ENCODE data around the gene PRDM16.

PRDM16 gene

GRCh38 chr1:3327936-3328590 lies 259.1 kb downstream of the PRDM16 start:
- DNase-seq (ENCODE audit: extremely low read depth in 1 of 2, low read depth in 1 of 2) = no peak

GRCh38 chr1:3329640-3330281 lies 260.8 kb downstream of the PRDM16 start:
- DNase-seq (ENCODE audit: extremely low read depth in 1 of 2, low read depth in 1 of 2) = no peak

- no peak for DNase-seq (ENCODE audit: extremely low read depth in 1 of 2, low read depth in 1 of 2)
Observed at GRCh38 chr1:3330771-3331245, 261.8 kb downstream of the PRDM16 start.

- no peak for DNase-seq (ENCODE audit: extremely low read depth in 1 of 2, low read depth in 1 of 2)
Observed at GRCh38 chr1:3331564-3331963, 262.6 kb downstream of the PRDM16 start.

- no peak for DNase-seq (ENCODE audit: extremely low read depth in 1 of 2, low read depth in 1 of 2)
Observed at GRCh38 chr1:3332043-3332442, 263.0 kb downstream of the PRDM16 start.

- DNase-seq (ENCODE audit: extremely low read depth in 1 of 2, low read depth in 1 of 2) = no peak
Observed at GRCh38 chr1:3332662-3333061, 263.7 kb downstream of the PRDM16 start.

GRCh38 chr1:3333903-3334302 lies 264.9 kb downstream of the PRDM16 start:
- no peak for DNase-seq (ENCODE audit: extremely low read depth in 1 of 2, low read depth in 1 of 2)

- no peak for DNase-seq (ENCODE audit: extremely low read depth in 1 of 2, low read depth in 1 of 2)
Observed at GRCh38 chr1:3334366-3334765, 265.4 kb downstream of the PRDM16 start.

- no peak for DNase-seq (ENCODE audit: extremely low read depth in 1 of 2, low read depth in 1 of 2)
Observed at GRCh38 chr1:3335754-3336640, 267.0 kb downstream of the PRDM16 start.

GRCh38 chr1:3336641-3337630 lies 267.9 kb downstream of the PRDM16 start:
- DNase-seq (ENCODE audit: extremely low read depth in 1 of 2, low read depth in 1 of 2) = no peak

GRCh38 chr1:3337798-3338724 lies 269.1 kb downstream of the PRDM16 start:
- no peak for DNase-seq (ENCODE audit: extremely low read depth in 1 of 2, low read depth in 1 of 2)

GRCh38 chr1:3338725-3339070 lies 269.7 kb downstream of the PRDM16 start:
- no peak for DNase-seq (ENCODE audit: extremely low read depth in 1 of 2, low read depth in 1 of 2)

- no peak for DNase-seq (ENCODE audit: extremely low read depth in 1 of 2, low read depth in 1 of 2)
Observed at GRCh38 chr1:3339856-3340255, 270.9 kb downstream of the PRDM16 start.

GRCh38 chr1:3340548-3341235 lies 271.7 kb downstream of the PRDM16 start:
- no peak for DNase-seq (ENCODE audit: extremely low read depth in 1 of 2, low read depth in 1 of 2)

GRCh38 chr1:3341236-3341994 lies 272.4 kb downstream of the PRDM16 start:
- DNase-seq (ENCODE audit: extremely low read depth in 1 of 2, low read depth in 1 of 2) = no peak

GRCh38 chr1:3342960-3343359 lies 274.0 kb downstream of the PRDM16 start:
- DNase-seq (ENCODE audit: extremely low read depth in 1 of 2, low read depth in 1 of 2) = no peak

GRCh38 chr1:3344395-3344794 lies 275.4 kb downstream of the PRDM16 start:
- no peak for DNase-seq (ENCODE audit: extremely low read depth in 1 of 2, low read depth in 1 of 2)

GRCh38 chr1:3345792-3346191 lies 276.8 kb downstream of the PRDM16 start:
- no peak for DNase-seq (ENCODE audit: extremely low read depth in 1 of 2, low read depth in 1 of 2)
